Mammary epithelial cell (primary cell): ENCODE data around the gene COLEC11.
"Not testable (repeated sequence)": the region's sequence is repeated elsewhere in the genome, so short reads cannot be mapped to it uniquely, and the experiment has no call there.

Experiments used
- CTCF ChIP-seq, 2 donors: IDR thresholded peaks in 1 of 2; conservative IDR thresholded peaks in 1 of 2; 2 replicates each; pipeline ENCODE4 v1.5.1; 2011 to 2012; ENCODE audit warnings: inconsistent platforms in 2 of 2, low read length in 2 of 2, mild to moderate bottlenecking in 2 of 2, control low read depth in 1 of 2, low read depth in 1 of 2; ENCODE audit not compliant: insufficient read depth in 1 of 2; ENCODE audit errors: extremely low read depth in 1 of 2
- EZH2 ChIP-seq: IDR thresholded peaks from 2 replicates; pipeline ENCODE4 v1.6.1; 2012; ENCODE audit warnings: low read length, inconsistent platforms, borderline replicate concordance

DNA sequence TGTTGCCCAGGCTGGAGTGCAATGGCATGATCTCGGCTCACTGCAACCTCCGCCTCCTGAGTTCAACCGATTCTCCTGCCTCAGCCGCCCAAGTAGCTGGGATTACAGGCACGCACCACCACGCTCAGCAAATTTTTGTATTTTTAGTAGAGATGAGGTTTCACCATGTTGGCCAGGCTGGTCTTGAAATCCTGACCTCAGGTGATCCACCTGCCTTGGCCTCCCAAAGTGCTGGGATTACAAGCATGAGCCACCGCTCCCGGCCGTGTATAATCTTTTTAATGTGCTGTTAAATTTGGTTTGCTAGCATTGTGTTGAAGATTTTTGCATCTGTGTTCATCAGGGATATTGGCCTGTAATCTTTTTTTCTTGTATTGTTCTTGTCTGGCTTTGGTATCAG, 24.7 kb downstream of the COLEC11 start:
- TF ChIP-seq EZH2; CTCF (conservative IDR thresholded peaks at IDR 0.05 in 1 of 2, IDR thresholded peaks at IDR 0.05 in 1 of 2; ENCODE audit: extremely low read depth in 1 of 2, insufficient read depth in 1 of 2, low read depth in 1 of 2, low read length in 2 of 2): not testable (repeated sequence)
